BLaER1 treated with 17β-estradiol and CSF1 and Interleukin-3, amounts not matched to agents 10 nM and 100 nM (cell line): ENCODE data around the gene NR5A2.

Source experiments
- H3K27ac ChIP-seq, 11 experiments: shearing (Covaris generic); formaldehyde crosslinking; 2 replicates each; pipeline ENCODE4 v1.8.1; 2022
- H3K27me3 ChIP-seq, 11 experiments: shearing (Covaris generic); formaldehyde crosslinking; 2 replicates each; pipeline ENCODE4 v1.8.1; 2022
- H3K36me3 ChIP-seq, 11 experiments: shearing (Covaris generic); formaldehyde crosslinking; 2 replicates each; pipeline ENCODE4 v1.8.1; 2022
- H3K4me1 ChIP-seq, 10 experiments: shearing (Covaris generic); formaldehyde crosslinking; 2 replicates each; pipeline ENCODE4 v1.8.1; 2022
- H3K4me2 ChIP-seq, 11 experiments: shearing (Covaris generic); formaldehyde crosslinking; 2 replicates each; pipeline ENCODE4 v1.8.1; 2022
- H3K4me3 ChIP-seq, 10 experiments: shearing (Covaris generic); formaldehyde crosslinking; 2 replicates each; pipeline ENCODE4 v1.8.1; 2022
- H3K9ac ChIP-seq, 11 experiments: shearing (Covaris generic); formaldehyde crosslinking; 2 replicates each; pipeline ENCODE4 v1.8.1; 2022
- H3K9me3 ChIP-seq, 11 experiments: shearing (Covaris generic); formaldehyde crosslinking; replicated peaks in 1 of 11; 2 replicates each; pipeline ENCODE4 v1.8.1; 2022
- H4K20me1 ChIP-seq, 11 experiments: shearing (Covaris generic); formaldehyde crosslinking; 2 replicates each; pipeline ENCODE4 v1.8.1; 2022
- Cebpa-rat ChIP-seq, 11 experiments: shearing (Covaris generic); IDR thresholded peaks; 2 replicates each; pipeline ENCODE4 v1.8.1; 2022

The NR5A2 gene

DNA sequence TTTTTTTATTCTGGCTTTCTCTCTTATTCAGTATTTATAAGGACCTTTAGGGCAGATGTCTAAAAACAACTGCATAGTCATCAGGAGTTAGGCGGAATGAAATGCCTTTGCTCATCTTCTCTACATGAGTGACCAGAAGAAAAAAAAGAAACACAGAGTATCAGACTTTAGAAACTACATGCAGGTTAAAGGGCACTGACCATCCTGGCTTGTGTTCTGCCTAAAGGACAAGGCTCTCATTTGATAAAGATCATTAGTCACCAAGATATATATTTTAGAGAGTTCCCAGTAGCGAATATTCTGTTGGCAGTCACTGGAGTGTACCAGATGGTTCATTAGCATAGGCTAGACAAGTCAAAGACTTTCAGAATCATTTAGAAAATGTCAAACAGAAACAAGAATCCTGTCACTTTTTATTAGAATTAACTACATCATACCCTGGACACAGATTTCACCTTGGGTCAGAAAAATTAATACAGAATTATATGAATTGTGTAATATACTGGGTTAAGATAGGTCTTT is 145.6 kb downstream of the NR5A2 start:
- no peak for TF ChIP-seq Cebpa-rat (IDR thresholded peaks at IDR 0.05)
- H3K27ac ChIP-seq = no peak overlapping the region
- H3K4me2 ChIP-seq = no peak overlapping the region
- peaks cover 0 to 7% (median 0%) of the 10 kb centered on the region in 10 experiments; a peak in 2 of 20 replicates for H3K4me1 ChIP-seq
- H3K4me3 ChIP-seq = no peak overlapping the region
- no peak overlapping the region for H3K9ac ChIP-seq
- no peaks in the 10 kb centered on the region for H3K27me3 ChIP-seq
- H3K9me3 ChIP-seq = no peaks in the 10 kb centered on the region
- no peaks in the 10 kb centered on the region for H4K20me1 ChIP-seq
- no peaks in the 10 kb centered on the region for H3K36me3 ChIP-seq

DNA sequence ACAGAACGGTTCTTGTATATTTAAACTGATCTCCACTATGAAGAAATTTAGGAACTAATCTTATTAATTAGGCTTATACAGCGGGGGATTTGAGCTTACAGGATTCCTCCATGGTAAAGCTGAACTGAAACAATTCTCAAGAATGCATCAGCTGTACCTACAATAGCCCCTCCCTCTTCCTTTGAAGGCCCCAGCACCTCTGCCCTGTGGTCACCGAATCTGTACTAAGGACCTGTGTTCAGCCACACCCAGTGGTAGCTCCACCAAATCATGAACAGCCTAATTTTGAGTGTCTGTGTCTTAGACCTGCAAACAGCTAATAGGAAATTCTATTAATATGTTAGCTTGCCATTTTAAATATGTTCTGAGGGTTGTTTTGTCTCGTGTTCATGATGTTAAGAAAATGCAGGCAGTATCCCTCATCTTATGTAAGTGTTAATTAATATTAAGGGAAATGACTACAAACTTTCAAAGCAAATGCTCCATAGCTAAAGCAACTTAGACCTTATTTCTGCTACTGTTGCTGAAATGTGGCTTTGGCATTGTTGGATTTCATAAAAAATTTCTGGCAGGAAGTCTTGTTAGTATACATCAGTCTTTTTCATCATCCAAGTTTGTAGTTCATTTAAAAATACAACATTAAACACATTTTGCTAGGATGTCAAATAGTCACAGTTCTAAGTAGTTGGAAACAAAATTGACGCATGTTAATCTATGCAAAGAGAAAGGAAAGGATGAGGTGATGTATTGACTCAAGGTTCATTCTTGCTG is 147.2 kb downstream of the NR5A2 start:
- TF ChIP-seq Cebpa-rat (IDR thresholded peaks at IDR 0.05) = no peak
- no peak overlapping the region for H3K4me2 ChIP-seq
- no peaks in the 10 kb centered on the region for H3K9me3 ChIP-seq
- no peaks in the 10 kb centered on the region for H4K20me1 ChIP-seq
- H3K27ac ChIP-seq = no peak overlapping the region
- H3K9ac ChIP-seq = no peak overlapping the region
- no peaks in the 10 kb centered on the region for H3K36me3 ChIP-seq
- H3K4me1 ChIP-seq = peaks cover 0 to 7% (median 0%) of the 10 kb centered on the region in 10 experiments; a peak in 2 of 20 replicates
- H3K4me3 ChIP-seq = no peak overlapping the region
- H3K27me3 ChIP-seq = no peaks in the 10 kb centered on the region

GRCh38 chr1:200176181-200176580 is 148.7 kb downstream of the NR5A2 start:
- Histone ChIP-seq H3K27ac (no peak overlapping the region), H3K4me1 (0 out of 20 replicates have a peak, but pooled peaks cover 0 to 4% (median 0%) of the 10 kb centered on the region in 10 experiments), H3K9ac (no peak overlapping the region), H3K9me3 (no peaks in the 10 kb centered on the region), H3K36me3 (no peaks in the 10 kb centered on the region), H3K4me2 (no peak overlapping the region), H4K20me1 (no peaks in the 10 kb centered on the region), H3K27me3 (no peaks in the 10 kb centered on the region), H3K4me3 (no peak overlapping the region)
- TF ChIP-seq Cebpa-rat (IDR thresholded peaks at IDR 0.05) = no peak

- 0 out of 20 replicates have a peak, but pooled peaks cover 0 to 4% (median 0%) of the 10 kb centered on the region in 10 experiments for H3K4me1 ChIP-seq
- no peak overlapping the region for H3K9ac ChIP-seq
- H4K20me1 ChIP-seq = no peaks in the 10 kb centered on the region
- H3K9me3 ChIP-seq = no peaks in the 10 kb centered on the region
- no peak overlapping the region for H3K4me2 ChIP-seq
- no peaks in the 10 kb centered on the region for H3K36me3 ChIP-seq
- H3K27ac ChIP-seq = no peak overlapping the region
- H3K27me3 ChIP-seq = no peaks in the 10 kb centered on the region
- H3K4me3 ChIP-seq = no peak overlapping the region
- no peak for TF ChIP-seq Cebpa-rat (IDR thresholded peaks at IDR 0.05)
Observed at GRCh38 chr1:200176798-200177197, 149.3 kb downstream of the NR5A2 start.

DNA sequence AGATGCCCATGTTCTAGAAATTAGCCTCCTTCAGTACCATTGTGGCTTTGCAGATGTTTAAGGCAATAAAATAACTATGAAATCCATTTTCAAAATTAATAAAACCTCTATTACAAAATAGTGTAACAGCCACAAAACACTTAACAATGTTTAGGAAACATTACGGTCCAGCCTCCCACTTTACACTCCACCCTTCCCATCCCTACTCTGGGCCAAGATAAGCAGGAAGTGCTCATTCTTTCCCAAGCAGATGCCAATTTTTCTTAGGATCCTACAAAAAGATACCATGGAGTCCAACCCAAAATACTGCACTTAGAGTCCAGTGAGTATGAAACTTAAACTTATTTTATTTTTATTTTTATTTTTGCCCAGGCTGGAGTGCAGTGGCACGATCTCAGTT is 150.8 kb downstream of the NR5A2 start:
- H4K20me1 ChIP-seq = no peaks in the 10 kb centered on the region
- H3K4me1 ChIP-seq = peaks cover 0 to 8% (median 2%) of the 10 kb centered on the region in 10 experiments; a peak in 13 of 20 replicates
- no peaks in the 10 kb centered on the region for H3K36me3 ChIP-seq
- no peak overlapping the region for H3K9ac ChIP-seq
- H3K4me3 ChIP-seq = no peak overlapping the region
- H3K27ac ChIP-seq = no peak overlapping the region
- no peaks in the 10 kb centered on the region for H3K27me3 ChIP-seq
- H3K4me2 ChIP-seq = no peak overlapping the region
- no peaks in the 10 kb centered on the region for H3K9me3 ChIP-seq
- TF ChIP-seq Cebpa-rat (IDR thresholded peaks at IDR 0.05) = no peak

- H3K9me3 ChIP-seq = no peaks in the 10 kb centered on the region
- no peak overlapping the region for H3K9ac ChIP-seq
- no peak overlapping the region for H3K27ac ChIP-seq
- H4K20me1 ChIP-seq = no peaks in the 10 kb centered on the region
- H3K4me3 ChIP-seq = no peak overlapping the region
- peaks cover 5 to 17% (median 11%) of the 10 kb centered on the region in 10 experiments for H3K4me1 ChIP-seq
- no peaks in the 10 kb centered on the region for H3K36me3 ChIP-seq
- TF ChIP-seq Cebpa-rat (IDR thresholded peaks at IDR 0.05) = no peak
- H3K4me2 ChIP-seq = no peak overlapping the region
- H3K27me3 ChIP-seq = no peaks in the 10 kb centered on the region
Observed at GRCh38 chr1:200179126-200179780, 151.7 kb downstream of the NR5A2 start.

GRCh38 chr1:200179781-200180160 is 152.3 kb downstream of the NR5A2 start:
- Histone ChIP-seq H3K4me2 (no peak overlapping the region), H3K36me3 (no peaks in the 10 kb centered on the region), H3K4me3 (no peak overlapping the region), H3K27ac (no peak overlapping the region), H3K27me3 (no peaks in the 10 kb centered on the region), H4K20me1 (no peaks in the 10 kb centered on the region), H3K9me3 (no peaks in the 10 kb centered on the region), H3K9ac (no peak overlapping the region), H3K4me1 (peaks cover 10 to 22% (median 16%) of the 10 kb centered on the region in 10 experiments)
- no peak for TF ChIP-seq Cebpa-rat (IDR thresholded peaks at IDR 0.05)

DNA sequence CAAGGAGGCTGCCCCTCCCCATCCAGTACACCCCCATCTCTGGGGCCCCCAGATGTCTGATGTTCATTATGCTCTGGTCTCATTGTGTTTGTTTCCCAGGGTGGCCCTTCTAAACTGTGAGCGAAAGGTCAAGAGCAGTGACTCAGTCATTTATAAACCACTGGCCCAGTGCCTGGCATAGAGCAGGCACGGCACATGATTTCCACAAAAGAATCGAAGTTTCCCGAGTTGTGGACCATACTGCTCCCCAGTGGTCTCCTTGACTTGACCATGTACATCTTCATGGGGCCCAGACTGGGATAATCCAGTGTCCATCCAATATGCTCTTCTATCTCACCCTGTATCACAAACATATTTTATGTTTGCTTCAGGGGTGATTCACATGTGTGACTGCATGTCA is 153.3 kb downstream of the NR5A2 start:
- TF ChIP-seq Cebpa-rat (IDR thresholded peaks at IDR 0.05) = no peak
- Histone ChIP-seq H3K4me3 (no peak overlapping the region), H3K4me1 (peaks cover 10 to 28% (median 22%) of the 10 kb centered on the region in 10 experiments), H3K36me3 (no peaks in the 10 kb centered on the region), H3K4me2 (no peak overlapping the region), H3K27me3 (no peaks in the 10 kb centered on the region), H3K27ac (no peak overlapping the region), H4K20me1 (no peaks in the 10 kb centered on the region), H3K9ac (no peak overlapping the region), H3K9me3 (peaks cover 0 to 8% (median 3%) of the 10 kb centered on the region in 11 experiments; a peak in 13 of 22 replicates)

DNA sequence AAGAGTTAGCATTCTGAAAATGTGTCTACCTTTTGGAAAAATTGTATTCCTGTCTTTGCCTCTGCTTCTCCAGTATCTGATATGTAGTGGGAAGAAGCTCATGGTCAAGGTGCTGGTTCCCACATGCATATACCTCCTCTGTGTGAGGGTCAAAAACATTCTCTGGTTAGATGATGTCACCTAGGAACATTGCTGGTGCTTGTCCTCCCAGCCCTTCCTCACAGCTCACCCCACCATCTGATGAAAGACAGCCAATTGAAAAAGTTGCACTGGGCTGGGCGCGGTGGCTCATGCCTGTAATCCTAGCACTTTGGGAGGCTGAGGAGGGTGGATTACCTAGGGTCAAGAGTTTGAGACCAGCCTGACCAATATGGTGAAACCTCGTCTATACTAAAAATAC is 154.4 kb downstream of the NR5A2 start:
- no peak for TF ChIP-seq Cebpa-rat (IDR thresholded peaks at IDR 0.05)

More for the DNA sequence above, 154.4 kb downstream of the NR5A2 start:
- H3K9me3 ChIP-seq = peaks cover 0 to 12% (median 7%) of the 10 kb centered on the region in 11 experiments; a peak in 13 of 22 replicates
- H4K20me1 ChIP-seq = no peaks in the 10 kb centered on the region
- H3K4me2 ChIP-seq = no peak overlapping the region
- no peak overlapping the region for H3K27ac ChIP-seq
- no peak overlapping the region for H3K9ac ChIP-seq
- H3K36me3 ChIP-seq = no peaks in the 10 kb centered on the region
- H3K27me3 ChIP-seq = no peaks in the 10 kb centered on the region
- peaks cover 10 to 28% (median 22%) of the 10 kb centered on the region in 10 experiments for H3K4me1 ChIP-seq
- H3K4me3 ChIP-seq = no peak overlapping the region
